ENCODE data around the gene BCL2L13.

DNA sequence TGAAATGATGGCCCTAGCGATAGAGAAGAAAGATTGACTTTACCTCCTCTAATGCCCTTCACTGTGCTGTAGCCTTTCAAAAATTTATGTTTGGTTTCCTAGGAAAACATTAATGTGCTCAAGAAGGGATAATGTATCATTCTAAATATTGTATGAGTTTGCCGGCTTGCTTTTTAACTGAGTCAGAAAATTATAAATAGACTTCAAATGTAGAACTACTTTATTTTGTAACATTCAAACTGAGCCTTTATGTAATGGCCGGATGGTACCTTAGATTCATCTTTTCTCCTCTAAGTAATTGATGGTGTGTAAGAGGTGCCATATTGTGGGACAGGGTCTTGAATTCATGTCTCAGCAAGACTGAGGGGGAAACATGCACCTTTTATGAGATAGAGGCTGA lies 78.0 kb downstream of the BCL2L13 start:
- TF ChIP-seq, protein P1, sequence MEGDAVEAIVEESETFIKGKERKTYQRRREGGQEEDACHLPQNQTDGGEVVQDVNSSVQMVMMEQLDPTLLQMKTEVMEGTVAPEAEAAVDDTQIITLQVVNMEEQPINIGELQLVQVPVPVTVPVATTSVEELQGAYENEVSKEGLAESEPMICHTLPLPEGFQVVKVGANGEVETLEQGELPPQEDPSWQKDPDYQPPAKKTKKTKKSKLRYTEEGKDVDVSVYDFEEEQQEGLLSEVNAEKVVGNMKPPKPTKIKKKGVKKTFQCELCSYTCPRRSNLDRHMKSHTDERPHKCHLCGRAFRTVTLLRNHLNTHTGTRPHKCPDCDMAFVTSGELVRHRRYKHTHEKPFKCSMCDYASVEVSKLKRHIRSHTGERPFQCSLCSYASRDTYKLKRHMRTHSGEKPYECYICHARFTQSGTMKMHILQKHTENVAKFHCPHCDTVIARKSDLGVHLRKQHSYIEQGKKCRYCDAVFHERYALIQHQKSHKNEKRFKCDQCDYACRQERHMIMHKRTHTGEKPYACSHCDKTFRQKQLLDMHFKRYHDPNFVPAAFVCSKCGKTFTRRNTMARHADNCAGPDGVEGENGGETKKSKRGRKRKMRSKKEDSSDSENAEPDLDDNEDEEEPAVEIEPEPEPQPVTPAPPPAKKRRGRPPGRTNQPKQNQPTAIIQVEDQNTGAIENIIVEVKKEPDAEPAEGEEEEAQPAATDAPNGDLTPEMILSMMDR (IDR thresholded peaks at IDR 0.05) = no peak
- TF ChIP-seq POLR2A (IDR thresholded peaks at IDR 0.05) = no peak

Measured in right lobe of liver (tissue), 4 donors.